HG03521 (cell line): ENCODE measurements around the gene DNAH9.

Experiments used
- ATAC-seq: cut with Tn5 transposase; IDR thresholded peaks from one replicate; pipeline ENCODE4 v1.9.1; 2021; ENCODE audit warnings: mild to moderate bottlenecking, moderate library complexity; ENCODE audit not compliant: unreplicated experiment

Gene DNAH9

DNA sequence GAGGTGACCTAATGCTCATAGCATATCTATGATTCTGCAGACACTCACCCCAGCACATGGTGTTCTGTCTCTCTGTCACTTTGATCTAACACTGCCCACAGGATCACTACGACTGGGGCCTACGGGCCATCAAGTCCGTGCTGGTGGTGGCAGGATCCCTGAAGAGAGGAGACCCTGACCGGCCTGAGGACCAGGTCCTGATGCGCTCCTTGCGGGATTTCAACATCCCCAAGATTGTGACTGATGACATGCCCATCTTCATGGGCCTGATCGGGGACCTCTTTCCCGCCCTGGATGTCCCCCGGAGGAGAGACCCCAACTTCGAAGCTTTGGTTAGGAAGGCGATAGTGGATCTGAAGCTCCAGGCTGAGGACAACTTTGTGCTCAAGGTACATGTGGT is 146.4 kb downstream of the DNAH9 start:
- no peak for ATAC-seq

DNA sequence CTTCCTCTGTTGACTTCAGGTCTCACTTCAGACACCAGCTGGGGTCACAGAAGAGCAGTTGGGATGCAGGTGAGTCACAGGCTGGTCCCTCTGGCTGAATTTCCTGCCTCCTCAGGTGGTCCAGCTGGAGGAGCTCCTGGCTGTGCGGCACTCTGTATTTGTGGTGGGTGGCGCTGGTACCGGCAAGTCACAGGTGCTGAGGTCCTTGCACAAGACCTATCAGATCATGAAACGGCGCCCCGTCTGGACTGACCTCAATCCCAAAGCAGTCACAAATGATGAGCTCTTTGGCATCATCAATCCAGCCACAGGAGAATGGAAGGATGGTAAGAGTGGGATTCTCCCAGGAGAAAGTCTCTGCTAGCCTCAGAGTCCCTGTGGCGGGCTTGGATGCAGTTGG is 149.2 kb downstream of the DNAH9 start:
- ATAC-seq: no peak

DNA sequence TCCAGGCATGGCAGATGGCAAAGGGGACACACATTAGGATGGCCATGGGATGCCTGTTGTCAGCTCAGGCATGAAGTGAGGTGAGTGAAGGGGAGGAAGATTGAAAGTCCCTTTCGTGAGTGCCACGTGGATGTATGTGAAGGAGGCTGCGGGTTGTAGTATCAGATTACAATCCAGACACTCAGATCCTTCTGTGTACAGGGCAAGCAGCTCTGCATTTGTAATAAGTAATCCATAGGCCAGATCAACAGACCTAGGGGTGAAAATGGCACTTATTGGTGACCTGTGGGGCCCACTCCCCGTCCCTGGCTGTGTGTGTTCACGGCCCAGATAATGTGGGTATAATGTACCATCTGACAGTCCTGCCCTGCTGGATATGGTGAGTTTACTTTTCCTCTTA is 159.5 kb downstream of the DNAH9 start:
- ATAC-seq: no peak

DNA sequence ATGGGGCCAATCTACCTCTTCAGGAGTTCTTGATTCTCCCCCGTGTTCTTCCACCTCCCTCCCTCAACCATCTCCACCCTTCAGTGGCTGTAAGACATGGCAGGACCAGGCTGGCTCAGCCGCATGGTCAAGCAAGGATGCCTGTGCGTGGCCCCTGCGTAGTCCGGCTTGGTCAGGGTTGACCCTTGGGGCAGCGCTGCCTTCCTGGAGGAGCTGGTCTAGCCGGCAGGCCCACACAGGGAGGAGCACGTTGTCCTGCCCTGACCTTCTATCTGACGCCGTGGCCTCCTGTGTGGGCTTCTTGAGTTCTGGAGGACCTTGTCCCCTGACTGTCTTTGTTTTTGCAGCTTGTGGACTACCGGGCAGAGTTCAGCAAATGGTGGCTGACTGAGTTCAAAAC is 169.8 kb downstream of the DNAH9 start:
- no peak for ATAC-seq

DNA sequence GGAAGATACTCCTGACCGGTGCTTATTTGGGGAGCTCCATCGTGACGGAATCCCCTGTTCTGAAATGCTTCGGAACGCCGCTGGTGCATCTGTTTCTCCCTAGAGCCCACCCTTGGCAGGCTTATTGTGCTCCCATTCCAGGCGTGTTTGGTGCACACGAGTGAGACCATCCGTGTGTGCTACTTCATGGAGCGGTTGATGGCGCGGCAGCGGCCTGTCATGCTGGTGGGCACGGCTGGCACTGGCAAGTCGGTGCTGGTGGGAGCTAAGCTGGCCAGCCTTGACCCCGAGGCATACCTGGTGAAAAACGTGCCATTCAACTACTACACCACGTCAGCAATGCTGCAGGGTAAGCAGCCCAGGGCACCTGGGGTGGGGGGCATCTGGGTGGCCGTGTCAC is 170.7 kb downstream of the DNAH9 start:
- ATAC-seq: no peak

DNA sequence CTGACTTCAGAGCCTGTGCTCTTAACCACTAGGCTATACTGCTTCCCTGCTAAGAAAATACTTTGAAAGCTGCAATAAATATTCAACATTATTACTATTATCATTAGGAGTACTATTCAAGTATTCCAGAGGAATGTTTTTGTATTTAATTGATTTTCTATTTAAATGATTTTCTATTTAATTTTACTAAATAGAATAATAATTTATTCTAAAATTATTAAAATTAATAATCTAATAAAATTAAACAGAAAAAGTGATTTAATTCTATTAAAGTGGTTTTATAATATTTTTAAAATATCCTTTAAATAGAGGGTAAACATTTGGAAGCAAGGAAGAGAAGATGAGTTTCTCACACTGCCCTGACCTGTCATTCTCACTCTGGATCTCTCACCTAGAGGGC is 173.8 kb downstream of the DNAH9 start:
- ATAC-seq: no peak

DNA sequence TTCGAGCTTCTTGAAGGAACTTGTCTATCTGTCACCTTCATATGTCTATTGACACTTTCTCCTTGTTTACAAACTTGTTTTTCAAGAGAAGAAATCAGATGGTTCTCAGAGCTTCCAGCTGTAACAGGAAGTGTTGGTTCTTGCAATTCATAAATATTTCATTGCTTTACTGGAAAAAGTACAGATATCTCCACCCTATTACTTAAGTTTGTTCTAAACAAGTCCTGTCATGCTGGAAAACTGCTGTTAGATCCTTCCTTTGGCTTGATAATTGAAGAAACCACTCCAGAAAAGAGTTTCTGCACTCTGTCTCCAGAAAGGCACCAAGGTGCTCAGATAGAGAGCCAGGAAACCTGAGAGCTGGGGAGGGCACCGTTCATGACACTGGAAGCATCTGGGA is 181.6 kb downstream of the DNAH9 start:
- ATAC-seq: no peak

DNA sequence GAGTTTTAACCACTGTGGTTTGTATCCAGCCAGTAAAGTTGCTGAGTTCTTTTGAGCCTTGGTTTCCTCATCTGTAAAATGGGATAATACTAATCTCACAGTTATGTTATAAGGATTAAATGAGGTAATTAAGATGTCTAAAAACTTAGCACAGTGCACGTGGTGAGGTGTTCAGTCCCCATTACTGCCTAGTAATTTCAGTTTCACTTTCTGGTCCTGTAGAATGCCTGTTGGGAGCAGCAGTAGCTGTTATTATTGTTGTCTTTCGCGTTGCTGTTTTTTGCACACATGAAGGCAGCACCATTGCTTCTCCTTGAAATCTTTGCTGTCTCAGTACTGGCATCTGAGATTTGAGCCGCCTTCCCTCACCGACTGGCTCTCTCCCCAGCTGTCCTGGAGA is 182.4 kb downstream of the DNAH9 start:
- no peak for ATAC-seq

DNA sequence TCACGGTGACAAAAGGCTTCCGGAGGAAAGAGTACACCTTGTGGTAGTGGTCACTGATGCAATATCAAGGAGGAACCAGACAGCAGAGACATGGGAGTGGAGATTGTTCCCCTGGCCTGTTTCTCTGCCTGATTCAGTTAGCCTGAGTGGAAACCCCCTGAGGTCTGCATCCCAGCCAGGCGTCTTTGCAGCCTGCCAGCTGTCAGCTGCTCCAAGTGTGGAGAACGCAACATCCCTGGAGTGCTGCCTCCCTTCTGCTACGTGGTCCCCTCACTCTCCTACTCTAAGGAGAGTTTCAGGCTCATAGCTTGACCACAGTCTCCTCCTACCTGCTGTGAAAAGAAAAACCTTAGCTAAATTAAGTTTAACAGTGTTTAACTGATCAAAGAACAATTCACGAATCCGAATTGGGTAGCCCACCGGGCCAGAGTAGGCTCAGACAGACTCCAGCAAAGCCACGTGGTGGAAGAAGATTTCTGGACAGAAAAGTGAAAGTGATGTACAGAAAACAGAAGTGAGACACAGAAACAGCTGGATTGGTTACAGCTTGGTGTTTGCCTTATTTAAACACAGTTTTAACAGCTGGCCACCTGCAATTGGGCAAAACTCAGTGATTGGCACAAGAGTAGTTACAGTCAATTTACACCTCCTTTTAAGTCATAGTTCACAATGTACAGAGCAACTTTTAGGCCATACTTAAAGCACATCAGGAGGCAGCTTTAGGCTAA is 188.6 kb downstream of the DNAH9 start:
- no peak for ATAC-seq

DNA sequence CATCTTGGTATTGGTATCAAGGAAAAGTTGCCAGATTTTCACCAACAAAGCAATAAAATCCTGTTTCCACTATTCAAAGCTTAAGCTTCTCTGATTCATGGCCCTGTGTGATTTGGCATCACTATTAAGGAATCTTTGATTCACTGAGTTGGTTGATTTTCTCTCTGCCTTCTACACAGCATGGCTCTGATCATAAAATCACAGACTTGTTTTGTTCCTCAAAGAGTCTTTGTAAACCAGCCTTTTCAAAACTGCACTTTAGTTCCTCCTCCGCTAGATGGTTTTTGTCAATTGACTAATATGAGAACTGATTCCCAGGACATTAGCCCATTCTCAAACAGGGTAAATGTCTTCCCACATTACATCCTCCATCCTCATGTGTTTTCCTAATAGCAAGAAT is 197.6 kb downstream of the DNAH9 start:
- no peak for ATAC-seq

DNA sequence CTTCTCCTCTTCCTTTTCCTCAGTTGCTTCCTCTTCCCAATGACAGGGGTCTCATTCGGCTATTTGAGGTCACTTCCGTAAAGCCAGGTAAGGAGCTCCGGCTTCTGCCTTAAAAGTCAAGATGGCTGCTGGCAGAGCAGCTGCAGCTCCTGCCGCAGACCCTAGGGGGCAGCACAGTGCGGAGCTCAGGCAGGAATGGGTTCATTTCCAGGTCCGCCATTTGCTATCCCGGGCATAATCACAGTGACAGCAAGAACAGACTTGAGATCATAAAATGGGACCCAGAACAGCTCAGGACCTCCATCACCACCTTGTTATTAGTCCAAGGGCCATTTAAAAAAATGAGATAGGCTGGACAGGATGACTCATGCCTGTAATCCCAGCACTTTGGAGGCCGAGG is 199.5 kb downstream of the DNAH9 start:
- no peak for ATAC-seq

DNA sequence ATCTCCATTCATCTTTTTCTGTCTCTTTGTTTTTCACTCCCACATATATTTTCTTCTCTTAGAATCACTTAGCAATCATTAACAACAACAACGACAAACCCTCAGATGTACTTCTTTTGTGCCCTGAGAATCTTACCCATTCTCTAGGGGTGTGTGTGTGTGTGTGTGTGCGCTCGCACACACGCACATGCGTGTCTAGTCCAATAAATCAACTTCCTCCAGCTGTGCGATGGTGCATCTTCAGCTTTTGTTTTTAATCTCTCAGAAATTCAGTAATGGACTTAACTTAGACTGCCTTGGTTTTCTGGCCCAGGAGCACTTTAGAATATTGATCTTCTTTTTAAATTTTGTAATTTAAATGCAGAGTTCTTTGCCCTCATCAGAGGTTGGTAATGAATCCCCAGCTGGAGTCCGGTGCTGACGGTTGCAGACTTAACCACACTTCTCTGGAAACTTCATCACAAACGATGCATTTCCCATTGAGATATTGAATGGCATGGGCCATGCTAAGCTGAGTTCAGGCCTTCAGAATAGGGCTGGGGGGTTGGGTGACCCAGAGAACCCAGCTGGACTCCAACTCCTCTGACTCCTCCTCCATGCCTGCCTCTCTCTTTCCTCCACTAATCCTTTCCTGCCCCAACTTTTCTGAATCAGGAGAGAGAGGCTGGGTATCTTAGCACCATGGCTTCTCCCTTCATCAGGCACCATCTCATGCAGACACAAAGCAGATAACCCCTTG is 205.1 kb downstream of the DNAH9 start:
- no peak for ATAC-seq

DNA sequence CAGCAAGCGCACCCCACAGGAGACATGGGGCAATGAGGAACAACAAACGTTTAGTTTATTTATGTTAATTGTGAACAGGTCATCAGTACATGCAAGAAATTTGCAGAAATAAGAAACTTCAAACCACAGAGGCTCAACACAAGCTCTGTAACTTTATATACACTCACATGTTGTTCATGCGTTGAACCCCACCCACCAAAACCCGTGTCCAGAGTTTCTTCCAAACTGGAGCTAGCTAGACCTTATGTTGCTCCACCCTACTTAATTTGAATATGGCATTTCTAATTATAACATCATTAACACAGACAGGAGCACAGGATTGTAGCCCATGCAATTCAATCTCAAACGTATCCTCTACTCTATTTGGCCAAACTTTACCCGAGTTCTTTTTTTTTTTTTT is 206.9 kb downstream of the DNAH9 start:
- no peak for ATAC-seq

DNA sequence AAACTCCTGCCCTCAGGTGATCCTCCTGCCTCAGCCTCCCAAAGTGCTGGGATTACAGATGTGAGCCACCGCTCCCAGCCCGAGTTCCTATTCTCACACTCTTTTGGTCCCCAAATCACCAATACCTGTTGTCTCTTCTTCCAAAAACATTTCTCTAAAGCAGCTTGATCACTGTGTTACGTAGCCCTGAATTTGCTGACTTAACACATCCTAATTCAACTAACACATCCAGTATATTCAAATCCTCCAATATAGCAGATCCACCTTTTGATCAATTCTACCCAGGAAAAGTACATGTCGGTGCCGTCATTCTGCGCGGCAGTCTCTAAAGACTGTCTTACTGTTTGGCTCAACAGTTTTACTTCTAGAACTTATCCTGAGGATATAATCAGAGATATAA is 207.7 kb downstream of the DNAH9 start:
- no peak for ATAC-seq

DNA sequence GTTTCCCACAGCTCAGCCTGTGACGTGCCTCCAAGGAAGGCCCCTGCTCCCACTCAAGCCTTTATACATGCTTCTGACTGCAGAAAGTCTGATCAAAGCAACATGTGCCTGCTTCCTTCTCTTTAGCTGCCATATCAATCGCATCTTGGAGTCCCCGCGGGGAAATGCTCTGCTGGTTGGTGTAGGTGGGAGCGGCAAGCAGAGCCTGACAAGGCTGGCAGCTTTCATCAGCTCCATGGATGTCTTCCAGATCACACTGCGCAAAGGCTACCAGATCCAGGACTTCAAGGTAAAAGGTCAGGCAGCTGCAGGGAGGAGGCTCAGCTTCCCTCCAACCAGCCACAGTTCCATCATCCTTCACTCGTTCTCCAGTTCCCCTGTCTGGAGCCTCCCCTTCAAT is 209.3 kb downstream of the DNAH9 start:
- no peak for ATAC-seq

DNA sequence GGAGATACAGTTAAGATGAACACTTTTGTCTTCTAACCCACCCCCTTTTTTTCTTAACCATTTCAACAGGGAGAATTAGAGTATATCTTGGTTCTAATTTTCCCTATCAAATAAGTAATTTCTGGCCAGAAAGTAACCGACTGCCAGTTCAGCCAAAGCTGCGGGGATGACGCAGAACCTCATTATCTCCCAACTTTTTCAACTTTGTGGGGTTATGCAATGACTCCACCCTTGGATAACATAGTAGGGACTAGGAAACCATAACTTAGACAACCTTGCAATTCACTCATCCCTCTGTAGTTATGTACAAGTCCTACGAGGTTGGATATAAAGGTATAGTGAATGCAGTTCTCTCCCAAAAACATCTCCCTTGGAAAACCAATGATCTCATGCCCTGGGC is 215.0 kb downstream of the DNAH9 start:
- ATAC-seq: no peak

DNA sequence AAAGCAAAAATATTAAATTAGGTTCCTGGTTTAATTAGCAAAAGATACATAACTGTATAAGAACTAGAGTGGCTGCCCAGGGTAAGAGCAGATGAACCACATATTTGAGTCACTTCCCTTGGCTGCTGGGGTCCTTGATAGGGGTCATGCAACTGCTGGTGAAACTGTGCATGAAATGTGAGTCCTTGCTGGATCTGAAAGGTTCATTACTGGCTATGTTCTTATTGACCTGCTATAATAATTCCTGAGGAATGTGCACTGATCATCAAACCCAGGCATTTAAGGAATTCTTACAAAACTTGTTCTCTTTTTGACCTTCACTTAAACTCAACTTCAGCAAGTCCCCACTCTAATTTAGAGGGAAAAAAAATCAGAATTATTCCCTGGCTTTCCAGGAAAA is 215.6 kb downstream of the DNAH9 start:
- no peak for ATAC-seq

DNA sequence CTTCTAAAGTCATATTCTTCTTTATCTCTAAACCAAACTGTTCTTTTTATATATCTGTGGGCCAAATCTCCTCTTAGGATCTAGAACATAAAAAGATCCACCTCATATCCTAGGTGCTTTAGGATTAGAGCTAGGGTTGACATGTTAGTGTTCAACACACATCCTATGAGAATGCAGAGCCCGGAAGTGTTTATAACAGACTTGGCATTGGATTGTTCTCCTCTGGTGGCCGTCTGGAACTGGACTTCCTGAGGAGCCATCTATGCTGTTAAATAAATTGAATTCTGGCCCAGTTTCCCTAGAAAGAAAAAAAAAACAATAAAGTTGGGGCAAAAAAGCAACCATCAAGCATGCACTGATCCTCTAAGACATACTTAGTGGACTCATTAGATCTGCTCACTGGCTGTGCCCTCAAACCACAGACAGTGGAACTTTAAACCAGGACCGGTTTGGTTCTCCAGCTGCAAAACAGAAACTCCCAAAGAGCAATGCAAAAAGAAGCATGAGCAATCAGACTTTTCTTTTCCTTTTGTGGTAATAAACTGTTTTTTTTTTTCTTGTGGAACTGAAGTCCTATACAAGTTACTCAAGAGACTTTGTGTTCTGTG is 216.5 kb downstream of the DNAH9 start:
- no peak for ATAC-seq

DNA sequence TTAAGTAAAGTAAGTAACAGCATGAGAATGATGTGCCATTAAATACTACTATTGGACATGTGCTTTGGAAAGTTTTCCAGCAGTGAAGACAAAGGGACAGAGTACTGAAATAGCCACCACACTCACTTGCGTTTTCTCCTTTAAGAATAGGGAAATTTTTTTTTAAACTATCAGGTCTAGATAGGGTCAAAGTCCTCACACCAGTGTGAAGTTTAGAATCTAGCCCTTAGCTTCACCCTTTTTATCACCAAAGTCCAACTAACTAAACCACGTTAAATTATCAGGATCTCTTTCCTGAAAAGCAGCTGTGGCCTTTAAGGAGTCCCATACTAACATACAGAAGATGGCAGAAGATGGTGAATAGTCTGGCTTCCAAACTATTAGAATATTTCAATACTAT is 218.1 kb downstream of the DNAH9 start:
- ATAC-seq: no peak

DNA sequence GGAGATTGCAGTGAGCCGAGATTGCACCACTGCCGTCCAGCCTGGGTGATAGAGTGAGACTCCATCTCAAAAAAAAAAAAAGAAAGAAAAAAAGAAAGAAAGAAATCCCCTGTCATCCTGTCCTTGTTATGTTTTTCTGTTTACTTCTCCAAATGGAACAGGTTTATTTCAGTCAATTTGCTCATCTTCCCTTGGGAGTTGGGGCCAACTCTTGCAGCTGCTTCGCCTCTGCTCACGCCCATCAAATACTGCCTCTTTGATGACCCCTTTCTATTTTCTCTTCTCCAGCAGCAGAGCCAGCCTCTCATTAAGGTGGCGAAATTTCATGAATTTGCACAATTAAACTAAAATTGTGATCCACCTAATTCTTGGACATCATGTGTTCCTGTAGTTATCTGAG is 225.6 kb downstream of the DNAH9 start:
- ATAC-seq: no peak

DNA sequence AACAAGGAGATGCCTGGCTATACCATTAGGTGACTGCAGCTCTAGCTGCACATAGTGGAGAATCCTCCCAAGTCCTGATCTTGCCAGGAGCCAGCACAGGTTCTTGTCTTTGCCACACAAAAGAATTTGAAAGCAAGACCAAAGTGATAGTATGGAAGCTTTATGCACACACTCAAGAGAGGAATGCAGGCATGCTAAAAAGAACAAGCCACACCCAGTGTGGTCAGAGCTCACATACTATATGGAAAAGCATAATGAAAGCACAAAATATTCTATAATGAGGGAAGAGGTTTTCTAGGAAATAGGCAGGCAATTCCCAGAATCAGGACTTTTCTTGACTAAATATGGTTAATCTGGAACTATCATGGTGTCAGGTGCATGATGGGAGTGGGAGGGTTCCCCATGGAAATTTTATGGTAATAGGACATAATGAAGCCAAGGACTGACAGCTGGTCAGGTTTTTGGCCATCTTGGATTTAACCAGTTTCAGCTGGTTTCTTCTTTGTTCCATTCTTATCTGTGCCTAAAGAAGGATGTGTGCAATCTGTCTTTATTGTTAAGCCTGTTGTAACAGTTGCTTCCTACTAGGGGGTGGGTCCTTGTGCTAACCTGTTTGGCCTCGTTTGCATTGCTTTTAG is 227.4 kb downstream of the DNAH9 start:
- ATAC-seq: no peak
